ENCODE data around the gene MYH6. TPM values are rescaled to one million over a fixed set of nuclear protein-coding genes. Genes with fewer than 3 reads are reported as not detected.

MYH6 gene
- total RNA-seq, 4 donors from 2014 or later: not detected

DNA sequence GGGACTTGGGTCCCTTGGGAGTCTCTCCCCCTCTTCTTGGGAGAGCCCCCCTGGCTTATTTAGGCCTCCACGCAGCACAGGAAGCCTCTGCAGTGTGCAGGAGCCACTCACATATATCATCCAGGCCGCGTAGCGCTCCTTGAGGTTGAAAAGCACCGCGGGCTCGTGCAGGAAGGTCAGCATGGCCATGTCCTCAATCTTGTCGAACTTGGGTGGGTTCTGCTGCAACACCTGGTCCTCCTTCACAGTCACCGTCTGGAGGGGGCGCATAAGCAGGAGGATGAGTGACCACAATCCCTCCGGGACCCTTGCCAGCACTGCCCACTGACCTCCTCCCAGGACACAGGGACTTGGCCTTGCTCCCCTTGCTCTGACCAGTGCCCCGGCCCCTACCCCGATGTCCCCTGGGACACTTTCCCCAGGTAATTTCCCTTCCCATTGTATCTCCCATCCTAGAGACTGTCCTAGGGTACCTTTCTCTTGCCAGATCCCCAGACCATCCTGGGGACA is 2.5 kb downstream of the MYH6 start:
- TF ChIP-seq, protein P1, sequence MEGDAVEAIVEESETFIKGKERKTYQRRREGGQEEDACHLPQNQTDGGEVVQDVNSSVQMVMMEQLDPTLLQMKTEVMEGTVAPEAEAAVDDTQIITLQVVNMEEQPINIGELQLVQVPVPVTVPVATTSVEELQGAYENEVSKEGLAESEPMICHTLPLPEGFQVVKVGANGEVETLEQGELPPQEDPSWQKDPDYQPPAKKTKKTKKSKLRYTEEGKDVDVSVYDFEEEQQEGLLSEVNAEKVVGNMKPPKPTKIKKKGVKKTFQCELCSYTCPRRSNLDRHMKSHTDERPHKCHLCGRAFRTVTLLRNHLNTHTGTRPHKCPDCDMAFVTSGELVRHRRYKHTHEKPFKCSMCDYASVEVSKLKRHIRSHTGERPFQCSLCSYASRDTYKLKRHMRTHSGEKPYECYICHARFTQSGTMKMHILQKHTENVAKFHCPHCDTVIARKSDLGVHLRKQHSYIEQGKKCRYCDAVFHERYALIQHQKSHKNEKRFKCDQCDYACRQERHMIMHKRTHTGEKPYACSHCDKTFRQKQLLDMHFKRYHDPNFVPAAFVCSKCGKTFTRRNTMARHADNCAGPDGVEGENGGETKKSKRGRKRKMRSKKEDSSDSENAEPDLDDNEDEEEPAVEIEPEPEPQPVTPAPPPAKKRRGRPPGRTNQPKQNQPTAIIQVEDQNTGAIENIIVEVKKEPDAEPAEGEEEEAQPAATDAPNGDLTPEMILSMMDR (IDR thresholded peaks at IDR 0.05; ENCODE audit: low read depth): no peak

DNA sequence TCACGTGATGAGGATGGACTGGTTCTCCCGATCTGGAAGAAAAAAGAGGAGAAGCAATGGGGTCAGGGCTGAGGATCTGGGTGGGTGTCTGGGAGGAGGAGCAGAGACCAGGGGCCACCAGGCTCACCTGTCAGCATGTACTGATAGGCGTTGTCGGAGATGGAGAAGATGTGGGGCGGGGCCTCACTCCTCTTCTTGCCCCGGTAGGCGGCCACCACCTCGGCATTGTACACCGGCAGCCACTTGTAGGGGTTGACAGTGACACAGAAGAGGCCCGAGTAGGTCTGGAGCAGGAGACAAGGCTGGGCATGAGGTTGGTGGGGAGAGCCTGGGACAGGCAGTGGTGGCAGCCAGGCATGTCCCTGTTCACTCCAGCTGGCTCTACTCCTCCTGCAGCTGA is 3.0 kb downstream of the MYH6 start:
- TF ChIP-seq, protein P1 (IDR thresholded peaks at IDR 0.05; ENCODE audit: low read depth): no peak

DNA sequence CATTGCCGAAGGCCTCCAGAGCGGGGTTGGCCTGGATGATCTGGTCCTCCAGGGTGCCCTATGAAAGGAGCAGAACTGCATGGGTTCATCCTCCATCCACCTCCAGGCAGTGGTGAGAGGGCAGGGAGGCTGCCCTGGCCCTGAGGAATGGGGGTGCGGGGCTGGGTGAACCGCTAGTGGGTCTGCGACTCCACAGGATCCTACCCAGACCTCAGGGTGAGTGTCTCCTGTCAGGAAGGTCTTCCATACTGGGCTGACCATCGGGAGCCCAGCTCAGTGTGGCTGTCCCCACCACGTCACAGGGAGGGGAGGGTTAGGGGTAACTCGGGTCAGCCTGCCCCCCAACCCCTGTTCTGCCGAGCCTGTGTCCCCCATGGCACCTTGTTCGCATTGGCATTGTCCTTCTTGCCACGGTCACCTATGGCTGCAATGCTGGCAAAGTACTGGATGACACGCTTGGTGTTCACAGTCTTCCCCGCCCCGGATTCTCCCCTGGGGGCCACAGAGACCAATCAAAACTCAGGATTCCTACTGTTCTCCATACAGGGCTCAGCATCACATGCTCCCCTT is 3.7 kb downstream of the MYH6 start:
- TF ChIP-seq, protein P1 (IDR thresholded peaks at IDR 0.05; ENCODE audit: low read depth): no peak

- TF ChIP-seq, protein P1 (IDR thresholded peaks at IDR 0.05; ENCODE audit: low read depth): no peak
Observed at GRCh38 chr14:23403908-23404307, 4.2 kb downstream of the MYH6 start.

- TF ChIP-seq, protein P1 (IDR thresholded peaks at IDR 0.05; ENCODE audit: low read depth): no peak
Observed at GRCh38 chr14:23403139-23403438, 5.0 kb downstream of the MYH6 start.

DNA sequence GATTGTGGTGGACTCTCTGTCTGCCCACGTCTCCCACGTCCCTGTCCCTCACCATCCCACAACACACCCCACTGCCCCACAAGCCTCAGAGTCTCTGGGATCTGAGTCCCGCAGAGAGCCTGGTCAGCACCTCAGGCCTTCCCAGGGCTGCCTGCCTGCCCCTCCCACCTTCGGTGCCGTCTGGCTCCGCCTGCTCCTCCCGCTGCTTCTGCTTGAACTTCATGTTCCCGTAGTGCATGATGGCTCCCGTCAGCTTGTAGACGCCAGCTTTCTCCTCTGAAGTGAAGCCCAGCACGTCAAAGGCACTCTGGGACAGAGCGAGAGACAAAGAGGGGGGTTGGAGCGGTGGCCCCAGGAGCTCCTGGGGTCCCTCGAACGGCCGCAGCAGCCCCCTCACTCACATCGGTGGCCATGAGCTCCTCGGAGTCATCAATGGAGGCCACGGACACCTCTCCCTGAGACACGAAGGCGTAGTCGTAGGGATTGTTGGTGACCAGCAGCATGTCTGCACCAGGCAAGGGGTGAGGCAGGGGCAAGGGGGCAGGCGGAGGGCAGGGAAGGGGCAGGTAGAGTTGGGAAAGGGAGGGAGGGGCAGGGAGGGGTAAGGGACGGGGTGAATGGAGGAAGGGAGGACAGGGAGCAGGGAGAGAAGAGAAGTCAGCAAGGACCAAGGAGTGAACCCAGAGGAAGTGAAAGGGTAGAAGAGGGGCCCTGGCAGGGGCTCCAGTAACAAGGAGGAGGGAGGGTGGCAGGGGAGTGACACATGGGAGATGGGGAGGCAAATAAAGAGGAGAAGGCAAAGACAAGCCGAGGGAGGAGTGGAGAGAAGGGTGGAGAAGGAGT is 5.6 kb downstream of the MYH6 start:
- TF ChIP-seq, protein P1 (IDR thresholded peaks at IDR 0.05; ENCODE audit: low read depth): no peak

- TF ChIP-seq, protein P1 (IDR thresholded peaks at IDR 0.05; ENCODE audit: low read depth): no peak
Observed at GRCh38 chr14:23401291-23401690, 6.8 kb downstream of the MYH6 start.
